K562 (cell line): Measurements from ENCODE around the gene ZNF557.

Experiments used
- ATF1 ChIP-seq, 2 experiments: fragments of 450-650 bp in 1 of 2; IDR thresholded peaks; 2 replicates each; pipeline ENCODE4 v1.6.1; 2016; ENCODE audit warnings: missing compliant biosample characterization in 1 of 2, missing genetic modification characterization in 1 of 2
- ATF7 ChIP-seq: fragments of 450-650 bp; IDR thresholded peaks from 2 replicates; pipeline ENCODE4 v1.7.1; 2014; ENCODE audit warnings: mild to moderate bottlenecking, moderate library complexity
- CTCF ChIP-seq, 3 experiments: IDR thresholded peaks in 2 of 3; conservative IDR thresholded peaks in 1 of 3; 2 replicates each; pipeline ENCODE4 v1.5.1; 2011 to 2012; ENCODE audit warnings: low read length in 3 of 3, mild to moderate bottlenecking in 3 of 3, control low read depth in 2 of 3, improper control_type of control experiment in 1 of 3, inconsistent platforms in 1 of 3, low read depth in 1 of 3, mixed read lengths in 1 of 3, moderate library complexity in 1 of 3; ENCODE audit not compliant: insufficient read depth in 2 of 3
- ELF1 ChIP-seq: fragments of 200-800 bp; sonication (Bioruptor generic); IDR thresholded peaks from 2 replicates; pipeline ENCODE4 v1.6.1; 2016; ENCODE audit warnings: missing genetic modification characterization, missing compliant biosample characterization
- FOXK1 ChIP-seq: sonication (generic); formaldehyde crosslinking; IDR thresholded peaks from 2 replicates; pipeline ENCODE4 v1.8.0; 2022; ENCODE audit warnings: missing genetic modification reagents, mild to moderate bottlenecking, borderline replicate concordance
- KLF10 ChIP-seq: fragments of 250-450 bp; sonication (Bioruptor Pico); IDR thresholded peaks from 2 replicates; pipeline ENCODE4 v1.6.1; 2021; ENCODE audit warnings: matching md5 sums
- POLR2AphosphoS5 ChIP-seq: IDR thresholded peaks from 2 replicates; pipeline ENCODE4 v1.6.1; 2011; ENCODE audit warnings: mild to moderate bottlenecking, low read depth, low read length, moderate library complexity; ENCODE audit not compliant: control insufficient read depth, insufficient read depth
- PRPF4 ChIP-seq: fragments of 200-400 bp; formaldehyde crosslinking; IDR thresholded peaks from one replicate; pipeline ENCODE4 v1.6.1; 2017; ENCODE audit warnings: low read length, low read depth, mild to moderate bottlenecking; ENCODE audit not compliant: insufficient read depth, poor library complexity, severe bottlenecking
- RAD21 ChIP-seq, 2 experiments: fragments of 250-450 bp in 1 of 2; fragments of 450-650 bp in 1 of 2; sonication (Bioruptor Pico) in 1 of 2; formaldehyde crosslinking in 1 of 2; IDR thresholded peaks in 1 of 2; conservative IDR thresholded peaks in 1 of 2; 2 replicates each; pipeline versions ENCODE4 v1.4.0 to v1.8.0; 2020 to 2022; ENCODE audit warnings: mild to moderate bottlenecking in 2 of 2, moderate library complexity in 1 of 2
- ZBED1 ChIP-seq: IDR thresholded peaks from 2 replicates; pipeline ENCODE4 v1.6.1; 2014
- ZNF584 ChIP-seq: fragments of 200-800 bp; sonication (Bioruptor generic); IDR thresholded peaks from 2 replicates; pipeline ENCODE4 v1.6.1; 2016; ENCODE audit warnings: low read depth, mild to moderate bottlenecking, missing genetic modification characterization, missing compliant biosample characterization
- ZZZ3 ChIP-seq: fragments of 450-650 bp; IDR thresholded peaks from 2 replicates; pipeline ENCODE4 v1.6.1; 2016; ENCODE audit warnings: antibody characterized with exemption, mild to moderate bottlenecking, moderate library complexity
- TF ChIP-seq, protein P1 (sequence below): fragments of 450-650 bp; formaldehyde crosslinking; IDR thresholded peaks from 2 replicates; pipeline ENCODE4 v1.4.0; 2022; ENCODE audit warnings: mild to moderate bottlenecking, moderate library complexity
- TF ChIP-seq, protein P2 (sequence below): sonication (generic); formaldehyde crosslinking; IDR thresholded peaks from 2 replicates; pipeline ENCODE4 v1.9.0; 2022; ENCODE audit warnings: mild to moderate bottlenecking, missing genetic modification reagents

DNA sequence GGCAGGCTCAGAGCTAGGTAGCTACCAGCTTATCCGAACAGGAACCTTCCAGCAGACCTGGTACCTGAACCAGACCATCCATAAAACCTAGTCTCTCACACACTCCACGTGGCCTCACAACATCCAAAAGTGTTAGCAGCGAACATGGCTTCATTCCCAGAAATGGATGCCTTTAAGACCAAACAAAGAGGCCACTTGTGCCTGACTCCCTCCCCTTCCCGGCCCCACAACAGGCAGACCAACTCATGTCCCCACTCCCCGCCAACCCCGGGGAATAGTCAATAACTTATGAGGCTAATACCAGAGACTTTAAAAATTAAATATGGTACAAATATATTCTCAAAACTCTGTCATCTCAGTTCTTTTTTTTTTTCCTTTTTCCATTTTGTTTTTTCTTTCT lies 46.2 kb downstream of the ZNF557 start:
- TF ChIP-seq CTCF (IDR thresholded peaks at IDR 0.05 in 2 of 3, conservative IDR thresholded peaks at IDR 0.05 in 1 of 3; ENCODE audit: insufficient read depth in 2 of 3, low read depth in 1 of 3, low read length in 3 of 3) (no peak), ZBED1 (no peak), POLR2AphosphoS5 (no peak), ATF1 (CRISPR knock-in tag; IDR thresholded peaks at IDR 0.05) (no peak), ATF1 (tag; IDR thresholded peaks at IDR 0.05) (no peak), KLF10 (CRISPR knock-in tag) (no peak), ZZZ3 (no peak), ATF7 (no peak), FOXK1 (no peak), ELF1 (tag) (no peak), RAD21 (CRISPR knock-in tag; conservative IDR thresholded peaks at IDR 0.05 in 1 of 2, IDR thresholded peaks at IDR 0.05 in 1 of 2) (no peak), PRPF4 (no peak), ZNF584 (CRISPR knock-in tag) (no peak)
- TF ChIP-seq, protein P1, sequence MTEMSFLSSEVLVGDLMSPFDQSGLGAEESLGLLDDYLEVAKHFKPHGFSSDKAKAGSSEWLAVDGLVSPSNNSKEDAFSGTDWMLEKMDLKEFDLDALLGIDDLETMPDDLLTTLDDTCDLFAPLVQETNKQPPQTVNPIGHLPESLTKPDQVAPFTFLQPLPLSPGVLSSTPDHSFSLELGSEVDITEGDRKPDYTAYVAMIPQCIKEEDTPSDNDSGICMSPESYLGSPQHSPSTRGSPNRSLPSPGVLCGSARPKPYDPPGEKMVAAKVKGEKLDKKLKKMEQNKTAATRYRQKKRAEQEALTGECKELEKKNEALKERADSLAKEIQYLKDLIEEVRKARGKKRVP = no peak
- TF ChIP-seq, protein P2, sequence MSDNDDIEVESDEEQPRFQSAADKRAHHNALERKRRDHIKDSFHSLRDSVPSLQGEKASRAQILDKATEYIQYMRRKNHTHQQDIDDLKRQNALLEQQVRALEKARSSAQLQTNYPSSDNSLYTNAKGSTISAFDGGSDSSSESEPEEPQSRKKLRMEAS (CRISPR knock-in tag) = no peak
